HTERT RPE-1 (cell line): ENCODE results near the gene LETMD1.
"Not testable (repeated sequence)": the region's sequence is repeated elsewhere in the genome, so short reads cannot be mapped to it uniquely, and the experiment has no call there.

Source experiments
- in situ Hi-C: fragments of 300-500 bp; cut with MboI; formaldehyde crosslinking; loops from 4 replicates; pipeline ENCODE4 v1.14.3; 2020; ENCODE audit warnings: low sequenced_read_pairs

The LETMD1 gene, protein sequence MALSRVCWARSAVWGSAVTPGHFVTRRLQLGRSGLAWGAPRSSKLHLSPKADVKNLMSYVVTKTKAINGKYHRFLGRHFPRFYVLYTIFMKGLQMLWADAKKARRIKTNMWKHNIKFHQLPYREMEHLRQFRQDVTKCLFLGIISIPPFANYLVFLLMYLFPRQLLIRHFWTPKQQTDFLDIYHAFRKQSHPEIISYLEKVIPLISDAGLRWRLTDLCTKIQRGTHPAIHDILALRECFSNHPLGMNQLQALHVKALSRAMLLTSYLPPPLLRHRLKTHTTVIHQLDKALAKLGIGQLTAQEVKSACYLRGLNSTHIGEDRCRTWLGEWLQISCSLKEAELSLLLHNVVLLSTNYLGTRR

DNA sequence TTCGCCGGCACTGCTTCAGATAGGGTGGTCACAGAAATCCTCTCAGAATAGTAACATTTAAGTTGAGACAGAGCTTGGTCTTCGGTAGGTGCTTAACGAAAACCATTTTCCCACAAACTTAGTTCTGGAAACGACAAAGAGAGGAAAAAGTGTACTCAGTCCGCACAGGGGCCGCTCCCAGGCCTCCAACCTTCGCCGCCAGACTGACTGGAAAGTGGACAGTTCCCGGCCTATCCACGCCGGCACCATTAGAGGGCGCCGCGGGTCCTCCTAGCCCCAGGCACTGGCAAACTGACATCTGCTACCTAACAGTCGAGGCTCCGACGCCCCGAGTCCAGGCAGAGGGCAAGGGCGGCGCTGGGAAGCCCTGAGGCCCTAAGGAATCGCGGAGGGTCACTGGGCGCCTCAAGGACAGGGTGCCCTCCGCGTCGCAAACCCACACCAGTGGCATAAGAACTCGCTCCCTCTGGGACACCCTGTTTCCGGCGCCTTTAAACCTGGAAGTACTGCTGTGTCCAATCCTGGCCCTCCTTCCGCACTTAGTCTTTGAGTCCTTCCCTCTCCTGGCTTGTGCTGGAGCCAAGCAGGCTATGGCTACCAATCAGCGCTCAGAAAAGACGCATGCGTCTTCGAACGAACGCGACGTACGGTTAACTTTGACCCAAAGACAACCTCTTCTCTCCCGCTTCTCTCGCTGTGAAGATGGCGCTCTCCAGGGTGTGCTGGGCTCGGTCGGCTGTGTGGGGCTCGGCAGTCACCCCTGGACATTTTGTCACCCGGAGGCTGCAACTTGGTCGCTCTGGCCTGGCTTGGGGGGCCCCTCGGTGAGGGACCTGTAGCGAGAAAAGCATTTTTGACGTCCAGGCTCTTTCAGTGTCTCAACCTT is at the start of gene LETMD1:
Gene LETMD1, plus strand, starts transcription at position 673 of the 886 bp plus-strand sequence. Its CDS starts 30 bp downstream, at position 703.
- in situ Hi-C loops = no loop called here

DNA sequence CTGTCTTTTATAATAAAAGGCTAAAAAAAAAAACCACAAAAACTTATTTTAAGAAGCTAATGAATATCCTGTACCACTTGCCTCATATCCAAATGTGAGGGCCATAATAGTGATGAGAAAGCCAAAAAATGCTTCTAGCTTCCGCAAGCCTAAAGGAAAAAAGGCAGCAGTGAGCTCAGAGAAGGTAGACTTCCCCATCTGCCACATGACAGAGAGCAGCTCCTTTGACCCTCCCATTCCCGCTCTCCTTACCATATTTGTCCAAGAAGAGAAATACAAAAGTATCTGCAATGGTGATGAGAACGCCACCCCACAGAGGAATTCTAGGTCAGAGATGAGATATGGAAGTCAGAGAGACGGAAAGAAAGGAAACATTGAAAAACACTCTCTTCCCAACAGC is 49.0 kb upstream of the LETMD1 start:
- in situ Hi-C loops = no loop called here

GRCh38 chr12:51000245-51000644 is 47.9 kb upstream of the LETMD1 start:
- in situ Hi-C loops = no loop called here

DNA sequence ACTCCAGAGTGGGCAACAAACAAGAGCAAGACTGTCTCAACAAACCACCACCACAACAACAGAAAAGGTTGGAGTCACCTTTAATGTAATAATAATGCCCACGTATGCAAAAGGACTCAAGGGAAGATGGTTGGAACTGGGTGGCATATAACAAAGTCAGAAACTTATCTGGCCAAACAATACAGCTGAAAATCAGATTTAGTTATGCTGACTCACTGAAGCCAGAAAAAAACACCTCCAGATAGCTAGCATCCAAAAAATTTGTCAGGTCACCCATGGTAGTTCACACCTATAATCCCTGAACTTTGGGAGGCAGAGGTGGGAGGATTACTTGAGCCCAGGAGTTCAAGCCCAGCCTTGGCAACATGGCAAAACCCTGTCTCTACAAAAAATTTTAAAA is 46.3 kb upstream of the LETMD1 start:
- in situ Hi-C loops = no loop called here

DNA sequence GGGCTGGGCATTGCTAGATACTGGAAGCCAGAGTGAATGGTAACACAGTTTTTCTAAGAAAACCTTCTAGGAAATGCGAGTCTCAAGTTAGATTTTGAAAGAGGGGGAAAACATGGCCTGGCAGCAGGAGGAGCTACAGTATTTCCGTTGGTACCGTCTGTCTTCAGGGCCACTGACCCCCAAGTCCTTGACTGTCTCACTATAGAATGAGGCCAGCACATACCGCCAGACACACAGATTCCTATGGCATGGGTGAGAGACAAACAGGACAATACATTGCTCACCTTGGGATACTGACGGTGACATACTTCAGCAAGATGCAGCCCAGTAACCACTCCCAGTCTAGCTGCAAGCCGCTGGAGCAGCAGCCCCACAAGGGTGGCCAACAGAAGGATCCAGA is 43.6 kb upstream of the LETMD1 start:
- in situ Hi-C loops = no loop called here

GRCh38 chr12:51005030-51005429 is 43.1 kb upstream of the LETMD1 start:
- in situ Hi-C loops = no loop called here

DNA sequence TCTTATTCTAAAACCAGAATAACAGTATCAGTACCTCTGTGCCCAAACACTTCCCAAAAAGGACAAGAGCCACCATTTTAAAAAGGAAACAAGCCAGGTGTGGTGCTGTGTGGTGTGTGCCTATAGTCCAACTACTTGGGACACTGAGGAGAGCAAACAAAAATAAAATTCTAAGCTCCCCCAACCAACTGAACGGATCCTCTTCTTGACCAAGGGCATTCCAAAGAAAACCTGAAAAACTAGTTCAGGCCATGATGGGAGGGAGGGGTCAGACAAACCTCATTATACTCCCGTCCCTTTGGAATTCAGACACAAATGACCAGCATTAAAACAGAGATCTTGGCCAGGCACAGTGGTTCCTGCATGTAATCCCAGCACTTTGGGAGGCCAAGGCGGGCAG is 42.5 kb upstream of the LETMD1 start:
- in situ Hi-C loops = no loop called here

GRCh38 chr12:51008329-51009055 is 39.6 kb upstream of the LETMD1 start:
- in situ Hi-C loops = no loop called here

DNA sequence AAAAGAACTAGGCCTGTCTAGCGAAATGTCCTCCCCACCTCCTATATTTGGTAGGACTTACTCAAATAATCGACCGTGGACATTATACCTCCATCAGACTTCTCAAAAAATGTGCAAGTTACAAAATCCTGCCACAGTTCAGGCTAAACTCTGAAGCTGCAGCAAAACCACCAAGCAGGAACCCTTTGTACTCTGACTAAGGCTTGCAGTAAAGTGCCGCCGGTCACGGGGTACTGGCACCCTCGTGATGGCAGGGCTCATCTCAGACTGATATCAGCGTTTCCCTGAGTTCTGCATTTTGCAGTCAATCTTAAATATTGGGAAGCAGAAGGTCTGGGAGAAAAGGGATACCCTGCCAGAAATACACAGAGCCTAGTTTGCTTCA is 39.1 kb upstream of the LETMD1 start:
- in situ Hi-C loops = no loop called here

- in situ Hi-C loops = no loop called here
Measured at GRCh38 chr12:51011955-51012354, 36.2 kb upstream of the LETMD1 start.

- in situ Hi-C loops = no loop called here
Measured at GRCh38 chr12:51012570-51013236, 35.4 kb upstream of the LETMD1 start.

DNA sequence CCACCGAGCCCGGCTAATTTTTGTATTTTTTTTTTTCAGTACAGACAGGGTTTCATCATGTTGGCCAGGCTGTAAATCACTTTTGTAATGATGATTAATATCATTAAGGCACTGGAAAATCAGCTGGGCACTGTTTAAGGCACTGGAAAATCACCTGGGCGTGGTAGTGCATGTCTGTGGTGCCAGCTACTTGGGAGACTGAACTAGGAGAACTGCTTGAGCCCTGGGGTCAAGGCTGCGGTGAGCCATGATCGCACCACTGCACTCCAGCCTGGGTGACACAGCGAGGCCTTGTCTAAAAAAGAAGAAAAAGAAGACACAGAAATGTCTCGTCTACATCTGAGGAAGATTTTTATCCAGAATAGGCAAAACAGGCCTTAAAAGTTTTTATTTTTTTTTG is 34.7 kb upstream of the LETMD1 start:
- in situ Hi-C loops = no loop called here

- in situ Hi-C loops = not testable (repeated sequence)
Measured at GRCh38 chr12:51014467-51014866, 33.7 kb upstream of the LETMD1 start.

- in situ Hi-C loops = no loop called here
Measured at GRCh38 chr12:51017452-51017851, 30.7 kb upstream of the LETMD1 start.

- in situ Hi-C loops = no loop called here
Measured at GRCh38 chr12:51018956-51019355, 29.2 kb upstream of the LETMD1 start.

DNA sequence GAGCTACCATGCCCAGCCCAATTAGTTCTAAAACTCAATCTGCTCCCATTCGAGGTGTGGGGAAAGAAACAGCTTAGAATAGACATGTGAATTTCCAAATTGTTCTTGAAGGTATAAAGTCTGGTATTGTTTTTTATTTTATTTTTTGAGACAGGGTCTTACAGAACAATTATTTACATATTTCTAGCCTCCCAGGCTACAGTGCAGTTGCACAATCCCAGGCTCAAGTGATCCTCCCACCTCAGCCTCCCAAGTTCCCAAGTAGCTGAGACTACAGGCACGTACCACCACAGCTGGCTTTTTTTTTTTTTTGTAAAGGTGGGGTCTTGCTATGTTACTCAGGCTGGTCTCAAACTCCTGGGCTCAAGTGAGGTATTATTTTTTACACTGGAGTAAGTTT is 28.2 kb upstream of the LETMD1 start:
- in situ Hi-C loops = no loop called here

DNA sequence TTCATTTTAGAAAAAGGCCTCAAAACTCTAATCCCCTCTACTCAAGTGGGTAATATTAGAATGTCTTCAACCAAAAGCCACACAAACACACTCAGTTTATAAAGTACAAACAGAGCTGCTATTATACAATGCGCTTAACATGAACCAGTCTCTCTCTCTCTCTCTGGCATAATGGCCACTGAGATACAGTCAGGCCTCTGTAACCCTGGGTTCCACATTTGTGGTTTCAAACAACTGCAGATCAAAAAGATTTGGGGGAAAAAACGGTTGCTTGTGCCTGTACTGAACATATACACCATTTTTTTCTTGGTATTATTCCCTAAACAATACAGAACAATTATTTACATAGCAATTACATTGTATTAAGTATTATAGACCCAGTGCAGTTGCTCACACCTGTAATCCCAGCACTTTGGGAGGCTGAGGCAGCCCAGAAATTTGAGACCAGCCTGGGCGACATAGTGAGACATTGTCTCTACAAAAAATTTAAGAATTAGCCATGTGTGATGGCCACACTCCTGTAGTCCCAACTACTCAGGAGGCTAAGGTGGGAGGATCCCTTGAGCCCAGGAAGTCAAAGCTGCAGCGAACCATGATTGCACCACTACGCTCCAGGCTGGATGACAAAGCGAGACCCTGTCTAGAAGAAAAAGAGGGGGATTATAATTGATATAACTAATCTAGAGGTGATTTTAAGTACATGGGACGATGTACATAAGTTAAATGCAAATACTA is 27.5 kb upstream of the LETMD1 start:
- in situ Hi-C loops = no loop called here

DNA sequence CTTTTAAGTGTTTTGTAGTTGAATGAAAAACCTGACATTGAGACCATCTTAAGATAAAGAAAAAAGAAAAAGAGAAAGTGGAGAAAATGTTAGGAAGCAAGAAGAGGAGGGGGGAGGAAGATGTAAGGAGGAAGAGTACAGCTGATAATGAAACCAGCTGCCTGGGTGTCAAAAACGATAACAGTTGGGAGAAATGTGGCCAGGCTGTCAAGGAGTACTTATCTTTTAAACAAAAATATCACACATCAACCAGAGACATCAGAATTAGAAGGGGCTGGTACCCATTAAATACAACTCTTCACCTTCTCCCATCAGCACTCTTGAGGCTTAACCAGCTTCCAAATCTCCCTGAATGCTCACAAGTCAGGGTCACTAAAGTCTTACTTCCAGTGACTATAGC is 26.4 kb upstream of the LETMD1 start:
- in situ Hi-C loops = no loop called here

- in situ Hi-C loops = no loop called here
Measured at GRCh38 chr12:51023625-51024382, 24.3 kb upstream of the LETMD1 start.
